Measurements from ENCODE around the gene USP11.

Gene USP11

GRCh38 chrX:47232803-47233332, at the start of gene USP11:
TSS of gene USP11 (plus strand) at chrX:47233009. CDS start at chrX:47233044, 35 bp downstream.
- DNase-seq: no peak

- no peak for DNase-seq
These were observed 48.3 kb upstream of the USP11 start for GRCh38 chrX:47184486-47184885.

- no peak for DNase-seq
These were observed 47.6 kb upstream of the USP11 start for GRCh38 chrX:47185241-47185640.

- no peak for DNase-seq
These were observed 46.6 kb upstream of the USP11 start for GRCh38 chrX:47186096-47186740.

- no peak for DNase-seq
These were observed 45.6 kb upstream of the USP11 start for GRCh38 chrX:47187106-47187677.

GRCh38 chrX:47189906-47190305, 42.9 kb upstream of the USP11 start:
- DNase-seq: no peak

GRCh38 chrX:47190445-47191269, 42.2 kb upstream of the USP11 start:
- DNase-seq: peak; percentile 24 to 79

GRCh38 chrX:47191331-47191730, 41.5 kb upstream of the USP11 start:
- DNase-seq: no peak

GRCh38 chrX:47191806-47192401, 40.9 kb upstream of the USP11 start:
- no peak for DNase-seq

- DNase-seq: peak; percentile 79 to 95
These were observed 39.2 kb upstream of the USP11 start, which contains the start of gene UBA1 for GRCh38 chrX:47193475-47194193. TSS of gene UBA1 (plus strand) at chrX:47193829. CDS start at chrX:47198803, 4,974 bp downstream.

GRCh38 chrX:47194194-47194787, 38.5 kb upstream of the USP11 start:
- no peak for DNase-seq

- no peak for DNase-seq
These were observed 36.7 kb upstream of the USP11 start for GRCh38 chrX:47196098-47196497.

GRCh38 chrX:47197526-47197925, 35.3 kb upstream of the USP11 start:
- DNase-seq: no peak

GRCh38 chrX:47198026-47198686, 34.7 kb upstream of the USP11 start:
- DNase-seq: no peak

GRCh38 chrX:47198687-47199080, 34.1 kb upstream of the USP11 start:
- no peak for DNase-seq

GRCh38 chrX:47199286-47199685, 33.5 kb upstream of the USP11 start:
- DNase-seq: no peak

GRCh38 chrX:47200385-47201150, 32.2 kb upstream of the USP11 start:
- no peak for DNase-seq

- no peak for DNase-seq
These were observed 31.4 kb upstream of the USP11 start for GRCh38 chrX:47201345-47201944.

GRCh38 chrX:47202316-47202715, 30.5 kb upstream of the USP11 start:
- no peak for DNase-seq

- no peak for DNase-seq
These were observed 29.9 kb upstream of the USP11 start for GRCh38 chrX:47202877-47203276.
